Stimulated activated CD8-positive, alpha-beta memory T cell treated with anti-CD3 and anti-CD28 coated beads, Interleukin-2, amount 100 ng/mL, for 48 hours (primary cell): ENCODE data around the gene SLC17A2.

ENCODE experiments used
- DNase-seq, 2 donors: peaks; one replicate each; pipeline ENCODE4 v3.0.0-alpha.2; 2020; ENCODE audit warnings: low read depth in 2 of 2

The SLC17A2 gene

DNA sequence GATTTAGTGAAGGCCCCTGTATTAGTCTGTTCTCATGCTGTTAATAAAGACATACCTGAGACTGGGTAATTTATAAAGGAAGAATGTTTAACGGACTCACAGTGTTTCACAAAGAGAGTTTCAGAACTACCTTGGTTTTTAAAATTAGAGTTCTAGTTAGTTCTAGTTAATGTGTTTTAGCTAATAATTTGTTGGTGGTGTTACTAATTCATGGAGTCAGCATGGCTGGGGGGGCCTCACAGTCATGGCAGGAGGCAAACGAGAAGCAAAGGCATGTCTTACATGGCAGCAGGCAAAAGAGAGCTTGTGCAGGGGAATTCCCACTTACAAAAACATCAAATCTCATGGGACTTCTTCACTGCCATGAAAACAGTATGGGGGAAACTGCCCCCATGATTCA lies 44.4 kb downstream of the SLC17A2 start:
- no peak for DNase-seq

DNA sequence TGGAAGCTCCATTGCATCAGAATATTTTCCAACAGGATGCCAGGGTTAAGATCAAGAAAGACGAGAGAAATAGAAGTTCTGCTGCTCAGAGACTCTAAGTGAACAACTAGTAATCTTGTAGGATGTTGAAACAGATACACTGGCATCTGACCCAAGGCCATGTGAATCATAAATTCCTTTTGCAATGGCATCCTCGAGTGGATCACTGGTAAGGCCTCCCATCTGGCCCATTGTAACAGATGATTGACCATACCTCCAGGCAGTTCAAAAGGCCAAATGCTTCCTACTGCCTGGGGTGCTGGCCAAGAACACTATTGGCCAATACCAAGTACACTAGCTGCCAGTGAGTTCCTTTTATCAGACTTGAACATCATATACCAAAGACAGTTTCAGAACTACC lies 46.5 kb downstream of the SLC17A2 start:
- no peak for DNase-seq

DNA sequence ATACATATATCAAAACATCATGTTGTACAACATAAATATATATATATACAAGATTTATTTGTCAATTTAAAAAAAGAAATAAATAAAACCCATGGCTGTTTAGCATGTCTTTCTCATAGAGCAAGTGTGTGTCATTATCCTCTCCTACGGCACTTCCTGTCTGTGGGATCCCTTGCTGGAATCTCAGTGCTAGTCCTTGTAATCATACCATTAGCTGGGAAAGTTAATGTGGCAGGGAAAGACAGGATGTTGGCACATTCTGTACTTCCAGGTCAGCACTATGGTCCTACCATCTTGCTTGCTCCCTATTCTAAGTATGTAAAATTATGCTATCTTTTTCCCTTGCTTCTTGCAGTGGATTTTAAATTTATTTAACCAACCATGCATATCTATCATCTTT lies 47.0 kb downstream of the SLC17A2 start:
- DNase-seq: no peak

DNA sequence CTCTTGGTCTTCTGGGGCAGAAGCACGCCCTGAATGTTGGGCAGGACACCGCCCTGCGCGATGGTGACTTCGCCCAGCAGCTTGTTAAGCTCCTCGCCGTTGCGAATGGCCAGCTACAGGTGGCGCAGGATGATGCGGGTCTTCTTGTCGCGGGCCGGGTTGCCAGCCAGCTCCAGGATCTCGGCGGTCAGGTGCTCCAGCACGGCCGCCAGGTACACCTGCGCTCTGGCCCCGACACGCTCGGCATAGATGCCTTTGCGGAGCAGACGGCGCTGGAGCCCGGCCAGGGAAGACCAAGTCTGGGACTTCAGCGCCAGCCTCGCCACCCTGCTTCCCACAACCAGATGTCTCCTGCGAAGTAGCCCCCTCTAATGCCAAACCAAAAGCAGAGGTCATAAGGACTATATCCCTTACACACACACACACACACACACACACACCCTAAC lies 48.4 kb downstream of the SLC17A2 start:
- DNase-seq: peak in 1 of 2 donors; percentile 3

DNA sequence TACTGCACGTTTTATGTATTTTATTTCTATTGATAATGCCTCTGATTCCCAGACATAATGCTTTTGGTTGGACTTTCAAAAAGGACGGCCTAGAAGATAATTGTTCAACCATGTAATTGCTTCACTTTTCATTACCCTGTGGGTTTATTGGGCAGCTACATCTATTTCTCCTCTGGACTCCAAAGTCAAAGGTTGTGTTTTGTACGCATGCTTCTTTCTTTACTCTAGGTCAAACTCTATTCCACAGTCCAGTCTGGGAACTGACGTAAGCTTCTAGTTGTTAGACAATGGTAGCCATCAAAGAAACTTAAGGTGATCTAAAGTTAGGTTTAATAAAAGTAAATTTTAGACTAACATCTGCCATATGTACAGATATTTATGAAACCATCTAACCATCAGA lies 49.9 kb downstream of the SLC17A2 start:
- DNase-seq: no peak

- DNase-seq: no peak
These were observed 51.7 kb downstream of the SLC17A2 start for GRCh38 chr6:25878721-25879322.

GRCh38 chr6:25875926-25876602 lies 54.4 kb downstream of the SLC17A2 start:
- no peak for DNase-seq

DNA sequence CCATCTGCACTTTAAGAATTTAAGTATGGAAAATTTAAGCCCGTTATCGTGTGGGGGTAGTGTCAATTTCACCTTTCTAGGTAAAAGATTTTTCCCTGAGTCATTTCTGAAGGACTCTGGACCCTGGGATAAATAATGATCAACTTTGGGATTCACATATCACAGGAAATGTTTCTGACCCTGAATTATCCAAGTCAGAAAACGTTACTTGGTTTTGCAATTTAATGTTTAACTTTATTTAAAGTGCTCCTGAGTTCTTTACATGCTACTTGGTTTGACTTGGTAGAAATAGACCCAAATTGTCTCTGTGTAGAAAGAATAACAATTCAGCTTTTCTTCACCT lies 55.0 kb downstream of the SLC17A2 start:
- no peak for DNase-seq

DNA sequence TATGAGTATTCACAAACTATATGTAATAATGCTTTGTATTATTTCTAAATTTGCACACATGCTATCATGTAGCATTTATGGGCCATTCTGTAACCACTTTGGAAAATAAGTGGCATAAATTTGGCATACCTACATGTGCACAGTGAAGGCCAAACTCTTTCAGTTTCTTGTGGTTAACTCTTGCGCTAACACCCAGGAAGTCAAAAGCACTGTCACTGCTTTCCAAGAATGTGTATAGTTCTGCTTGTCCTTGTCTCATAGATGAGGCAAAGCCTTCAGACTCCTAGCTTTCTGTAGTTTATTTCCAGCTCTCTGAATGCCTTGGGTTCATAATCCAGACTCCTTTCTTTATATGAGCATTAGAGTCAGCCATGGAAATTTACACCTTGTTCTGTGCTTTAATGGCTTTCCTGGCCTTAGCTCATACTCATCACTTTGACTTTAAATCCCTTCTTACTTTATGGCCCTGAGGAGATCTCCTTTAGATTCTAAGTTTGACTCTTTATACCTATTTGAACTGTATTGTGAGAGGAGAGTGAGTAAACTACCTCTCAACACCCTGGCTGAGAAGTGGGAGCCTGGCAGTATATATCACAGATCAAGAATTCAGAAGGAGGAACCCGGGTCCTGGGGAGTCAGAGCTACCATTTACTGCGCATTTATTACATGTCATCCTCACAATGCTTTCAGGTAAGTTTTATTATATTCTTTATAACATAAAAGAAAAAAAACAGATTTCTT lies 55.5 kb downstream of the SLC17A2 start:
- DNase-seq: no peak

GRCh38 chr6:25874118-25874517 lies 56.4 kb downstream of the SLC17A2 start, which contains the start of gene SLC17A3:
Gene SLC17A3, minus strand, starts transcription at chr6:25874243. Its CDS starts 5,856 bp downstream, at chr6:25868387.
- DNase-seq: no peak

DNA sequence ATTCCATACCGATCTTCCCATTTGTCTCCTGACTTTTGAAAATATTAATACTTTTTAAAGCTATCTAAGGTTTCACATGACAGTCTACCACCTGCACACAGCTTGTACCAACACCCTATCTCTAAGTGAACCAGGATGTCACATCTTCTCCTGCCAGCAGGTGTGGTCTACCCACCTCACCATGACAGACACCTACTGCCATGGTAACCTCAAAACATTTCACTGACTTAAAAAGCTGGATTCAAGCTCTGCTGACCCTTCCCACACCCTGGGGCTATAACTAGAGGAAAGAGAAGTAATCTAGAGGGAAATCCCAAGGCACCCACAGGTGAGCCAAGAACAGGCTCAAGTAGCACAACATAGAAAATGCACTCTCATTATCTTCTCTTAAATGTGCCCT lies 57.7 kb downstream of the SLC17A2 start:
- no peak for DNase-seq

- DNase-seq: no peak
These were observed 60.7 kb downstream of the SLC17A2 start for GRCh38 chr6:25869840-25870239.

DNA sequence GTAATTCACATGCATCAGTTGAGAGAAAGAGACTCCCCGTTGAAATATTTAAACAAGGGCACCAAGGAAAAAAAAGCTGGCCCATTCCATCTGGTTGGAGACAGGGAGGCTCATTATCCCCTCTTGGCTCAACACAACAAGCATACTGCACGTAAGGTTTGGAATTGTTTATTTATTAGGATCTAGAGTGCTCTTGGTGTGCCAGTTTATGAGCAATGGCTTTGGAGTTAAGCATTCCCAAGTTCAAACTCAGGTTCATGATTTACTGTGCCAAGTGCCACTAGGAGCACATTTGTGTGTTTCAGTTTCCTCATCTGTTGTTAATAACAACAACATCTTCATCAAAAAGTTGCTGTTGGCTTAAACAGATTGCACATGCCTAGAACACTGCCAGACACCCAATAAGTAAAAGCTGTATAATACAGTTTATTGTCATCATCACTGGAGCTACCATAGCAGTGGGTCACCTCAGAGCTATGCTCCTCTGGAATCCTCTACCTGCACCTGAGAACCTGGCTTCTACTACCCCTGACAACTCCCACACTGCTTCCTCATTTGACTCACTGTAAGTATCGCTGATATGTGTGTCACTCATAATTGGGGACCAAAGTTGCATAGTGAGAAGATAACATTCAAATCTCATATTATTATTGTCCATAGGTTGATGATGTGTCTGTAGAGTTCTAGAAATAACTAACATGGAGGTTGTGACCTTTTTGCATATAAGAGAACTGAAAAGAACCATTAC lies 61.9 kb downstream of the SLC17A2 start:
- DNase-seq: no peak

- DNase-seq: no peak
These were observed 64.5 kb downstream of the SLC17A2 start for GRCh38 chr6:25866011-25866410.

DNA sequence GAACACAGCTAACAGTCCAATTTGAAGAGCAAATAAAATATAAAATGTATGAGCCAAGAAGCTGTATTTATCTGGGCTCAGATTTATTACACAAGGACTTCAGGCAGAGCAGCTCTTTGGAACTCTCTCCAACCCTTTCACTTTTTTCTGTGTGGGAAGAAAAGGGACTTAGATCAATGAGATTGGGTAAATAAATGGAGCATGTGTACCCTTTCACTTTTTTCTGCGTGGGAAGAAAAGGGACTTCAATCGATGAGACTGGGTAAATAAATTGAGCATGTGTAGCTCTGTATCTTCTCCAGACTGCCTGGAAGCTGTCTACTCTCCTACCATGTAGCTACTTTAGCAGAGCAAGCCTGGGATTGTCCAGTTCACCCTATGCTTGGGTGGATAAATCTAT lies 67.1 kb downstream of the SLC17A2 start:
- DNase-seq: no peak
